BLaER1 (cell line): Measurements from ENCODE around the gene MBD5.
A peak's percentile ranks its signal among the peaks of the same experiment; 100 is the strongest.
"Not testable (repeated sequence)": the region's sequence is repeated elsewhere in the genome, so short reads cannot be mapped to it uniquely, and the experiment has no call there.

Source experiments
- H3K27ac ChIP-seq: shearing (Covaris generic); formaldehyde crosslinking; 2 replicates; pipeline ENCODE4 v1.8.1; 2022
- H3K27me3 ChIP-seq: shearing (Covaris generic); formaldehyde crosslinking; 2 replicates; pipeline ENCODE4 v1.8.1; 2022
- H3K36me3 ChIP-seq: shearing (Covaris generic); formaldehyde crosslinking; 2 replicates; pipeline ENCODE4 v1.8.1; 2022
- H3K4me1 ChIP-seq: shearing (Covaris generic); formaldehyde crosslinking; 2 replicates; pipeline ENCODE4 v1.8.1; 2022
- H3K4me2 ChIP-seq: shearing (Covaris generic); formaldehyde crosslinking; 2 replicates; pipeline ENCODE4 v1.8.1; 2022
- H3K4me3 ChIP-seq: shearing (Covaris generic); formaldehyde crosslinking; 2 replicates; pipeline ENCODE4 v1.8.1; 2022
- H3K9ac ChIP-seq: shearing (Covaris generic); formaldehyde crosslinking; 2 replicates; pipeline ENCODE4 v1.8.1; 2022
- H3K9me3 ChIP-seq: shearing (Covaris generic); formaldehyde crosslinking; 2 replicates; pipeline ENCODE4 v1.8.1; 2022
- H4K20me1 ChIP-seq: shearing (Covaris generic); formaldehyde crosslinking; 2 replicates; pipeline ENCODE4 v1.8.1; 2022
- Cebpa-rat ChIP-seq: shearing (Covaris generic); IDR thresholded peaks from 2 replicates; pipeline ENCODE4 v1.8.1; 2022

The MBD5 gene

DNA sequence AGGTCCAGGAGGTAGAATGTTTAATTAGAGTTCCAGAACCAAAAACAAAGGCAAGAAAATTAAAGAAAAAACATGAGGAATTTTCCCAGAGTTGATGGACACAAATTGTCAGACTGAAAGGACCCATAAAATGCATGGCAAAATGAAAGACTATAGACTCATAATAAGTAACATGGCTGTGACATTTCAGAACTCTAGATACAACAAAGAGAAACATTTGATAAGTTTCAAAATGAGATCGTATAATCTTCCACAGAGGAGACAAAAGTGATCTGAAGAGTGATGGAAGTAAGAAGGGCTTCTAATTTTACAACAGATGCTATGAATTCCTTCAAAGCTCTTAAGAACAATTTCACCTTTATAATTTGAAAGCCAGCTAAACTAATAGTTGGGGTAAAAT lies 20.8 kb upstream of the MBD5 start:
- H3K27ac ChIP-seq, result no peak overlapping the region
- H3K9ac ChIP-seq, result no peak overlapping the region

DNA sequence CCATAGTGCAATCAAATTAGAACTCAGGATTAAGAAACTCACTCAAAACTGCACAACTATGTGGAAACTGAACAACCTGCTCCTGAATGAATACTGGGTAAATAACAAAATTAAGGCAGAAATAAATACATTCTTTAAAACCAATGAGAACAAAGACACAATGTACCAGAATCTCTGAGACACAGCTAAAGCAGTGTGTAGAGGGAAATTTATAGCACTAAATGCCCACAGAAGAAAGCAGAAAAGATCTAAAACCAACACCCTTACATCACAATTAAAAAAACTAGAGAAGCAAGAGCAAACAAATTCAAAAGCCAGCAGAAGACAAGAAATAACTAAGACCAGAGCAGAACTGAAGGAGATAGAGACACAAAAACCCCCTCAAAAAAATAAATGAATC lies 18.5 kb upstream of the MBD5 start:
- H3K4me1 ChIP-seq, H3K4me3 ChIP-seq, H3K9ac ChIP-seq, H3K27me3 ChIP-seq, H3K4me2 ChIP-seq, H3K27ac ChIP-seq: not testable (repeated sequence)
- Histone ChIP-seq H4K20me1 (peaks cover 53% of the 10 kb centered on the region), H3K9me3 (peaks cover 66% of the 10 kb centered on the region), H3K36me3 (peaks cover 28% of the 10 kb centered on the region)

More for the DNA sequence above, 20.8 kb upstream of the MBD5 start:
- H3K9me3 ChIP-seq, result peaks cover 62% of the 10 kb centered on the region
- TF ChIP-seq Cebpa-rat, result no peak
- no peaks in the 10 kb centered on the region for H3K27me3 ChIP-seq
- H4K20me1 ChIP-seq, result peaks cover 37% of the 10 kb centered on the region
- H3K4me2 ChIP-seq, result no peak overlapping the region
- H3K4me1 ChIP-seq, result no peaks in the 10 kb centered on the region
- peaks cover 27% of the 10 kb centered on the region for H3K36me3 ChIP-seq
- H3K4me3 ChIP-seq, result no peak overlapping the region

DNA sequence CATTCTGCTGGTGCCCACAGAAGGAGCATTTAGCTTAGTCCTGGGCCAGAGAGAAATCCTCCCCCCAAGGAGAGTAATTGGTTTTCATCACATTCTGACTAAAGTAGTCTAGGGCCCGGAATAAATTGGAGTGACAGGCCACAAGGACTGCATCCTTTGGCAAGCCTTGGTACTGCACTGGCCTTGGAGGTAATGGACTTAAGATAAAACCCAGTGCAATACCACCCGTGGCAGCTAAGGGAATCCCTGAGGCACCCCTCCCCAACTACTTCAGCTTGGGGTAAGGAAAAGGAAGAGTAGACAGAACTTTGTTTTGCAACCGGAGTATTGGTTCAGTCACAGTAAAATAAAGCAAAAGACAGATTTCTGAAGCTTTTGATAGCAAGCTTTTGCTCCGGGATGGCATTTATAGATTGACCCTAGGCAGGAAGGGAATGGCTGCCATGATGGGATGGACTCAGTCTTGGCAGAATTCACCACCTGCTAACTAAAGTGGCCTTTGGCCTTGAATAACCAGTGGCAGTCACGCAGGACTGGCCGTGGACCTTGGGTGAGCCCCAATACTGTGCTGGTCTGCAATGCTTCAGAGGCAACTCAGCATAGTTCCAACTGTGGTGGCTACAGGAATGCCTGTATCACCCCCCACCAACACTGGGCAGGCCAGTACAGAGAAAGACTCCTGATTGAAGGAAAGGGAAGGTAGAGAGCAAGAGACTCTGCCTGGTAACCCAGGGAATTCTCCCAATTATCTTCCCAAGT lies 14.5 kb upstream of the MBD5 start:
- peaks cover 54% of the 10 kb centered on the region; the same call in 1 of the 2 replicates for H4K20me1 ChIP-seq
- H3K27ac ChIP-seq, result no peak overlapping the region
- H3K9ac ChIP-seq, result no peak overlapping the region
- no peaks in the 10 kb centered on the region for H3K4me1 ChIP-seq
- H3K9me3 ChIP-seq, result peaks cover 83% of the 10 kb centered on the region
- H3K36me3 ChIP-seq, result peaks cover 24% of the 10 kb centered on the region
- H3K27me3 ChIP-seq, result no peaks in the 10 kb centered on the region
- H3K4me2 ChIP-seq, result no peak overlapping the region
- no peak for TF ChIP-seq Cebpa-rat
- no peak overlapping the region for H3K4me3 ChIP-seq

DNA sequence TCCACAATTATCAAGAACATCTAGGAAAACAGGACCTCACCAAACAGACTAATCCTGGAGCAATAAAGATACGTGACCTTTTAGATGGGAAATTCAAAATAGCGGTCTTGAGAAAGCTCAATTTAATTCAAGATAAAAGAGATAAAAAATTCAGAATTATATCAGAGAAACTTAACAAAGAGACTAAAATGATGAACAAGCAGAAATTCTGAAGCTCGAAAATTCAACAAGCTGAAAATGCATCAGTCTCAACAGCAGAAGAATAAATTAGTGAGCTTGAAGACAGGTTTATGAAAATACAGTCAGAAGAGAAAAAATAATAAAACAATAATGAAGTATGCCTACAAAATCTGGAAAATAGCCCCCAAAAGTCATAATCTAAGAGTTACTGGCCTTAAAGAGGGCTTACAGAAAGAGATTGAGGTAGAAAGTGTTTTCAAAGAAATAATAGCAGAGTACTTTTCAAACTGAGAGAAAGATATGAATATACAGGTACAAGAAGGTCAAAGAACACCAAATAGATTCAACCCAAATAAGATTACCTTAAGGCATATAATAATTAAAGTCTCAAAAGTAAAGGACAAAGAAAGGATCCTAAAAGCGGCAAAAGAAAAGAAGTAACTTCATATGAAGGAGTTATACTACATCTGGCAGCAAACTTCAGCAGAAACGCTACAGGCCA lies 13.5 kb upstream of the MBD5 start:
- TF ChIP-seq Cebpa-rat, result no peak
- peaks cover 74% of the 10 kb centered on the region for H3K9me3 ChIP-seq
- H3K4me3 ChIP-seq, result no peak overlapping the region

DNA sequence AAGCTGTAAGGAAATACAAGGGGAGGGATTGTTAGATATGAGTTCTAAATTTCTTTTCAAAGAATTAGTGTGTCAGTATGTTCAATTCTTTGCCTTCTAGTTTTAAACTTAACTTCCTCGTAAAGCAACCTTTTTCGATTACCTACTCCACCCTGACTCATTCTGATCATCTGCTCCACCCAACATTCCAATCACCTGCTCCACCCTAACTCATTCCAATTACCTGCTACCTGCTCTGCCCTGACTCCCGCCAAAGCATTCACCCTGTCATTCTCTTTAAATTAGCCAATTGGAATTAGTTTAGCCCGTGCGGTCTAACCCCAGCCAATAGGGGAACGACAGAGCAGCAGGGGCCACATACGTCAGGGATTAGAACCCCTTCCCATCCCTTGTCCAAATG lies 12.5 kb upstream of the MBD5 start:
- H3K27ac ChIP-seq, H3K4me1 ChIP-seq, H3K27me3 ChIP-seq, H3K4me2 ChIP-seq, H3K4me3 ChIP-seq, H3K9ac ChIP-seq: not testable (repeated sequence)
- Histone ChIP-seq H4K20me1 (peaks cover 59% of the 10 kb centered on the region; the same call in 1 of the 2 replicates), H3K36me3 (peaks cover 24% of the 10 kb centered on the region), H3K9me3 (peaks cover 63% of the 10 kb centered on the region)

More for the DNA sequence above, 13.5 kb upstream of the MBD5 start:
- peaks cover 24% of the 10 kb centered on the region for H3K36me3 ChIP-seq
- H3K27ac ChIP-seq, result no peak overlapping the region
- no peaks in the 10 kb centered on the region for H3K27me3 ChIP-seq
- no peak overlapping the region for H3K9ac ChIP-seq
- H3K4me2 ChIP-seq, result no peak overlapping the region
- no peaks in the 10 kb centered on the region for H3K4me1 ChIP-seq
- H4K20me1 ChIP-seq, result peaks cover 52% of the 10 kb centered on the region; the same call in 1 of the 2 replicates

DNA sequence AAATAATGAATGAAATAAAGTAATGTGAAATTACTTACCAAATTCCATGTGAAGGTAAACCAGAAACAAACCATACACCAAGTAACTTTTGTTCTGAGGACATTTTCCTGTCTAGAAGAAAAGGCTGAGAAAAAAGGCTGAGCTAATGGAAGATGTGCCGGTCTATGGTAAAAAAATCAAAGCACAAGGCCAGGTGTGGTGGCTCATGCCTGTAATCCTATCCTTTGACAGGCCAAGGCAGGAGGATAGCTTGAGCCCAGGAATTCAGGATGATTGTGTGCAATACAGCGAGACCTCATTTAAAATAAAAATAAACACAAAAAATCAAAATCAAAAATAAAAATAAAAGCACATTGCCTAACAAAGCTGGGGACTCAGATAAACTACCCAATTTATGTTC lies 7.0 kb upstream of the MBD5 start:
- Histone ChIP-seq H4K20me1 (peaks cover 80% of the 10 kb centered on the region), H3K27ac (no peak overlapping the region), H3K36me3 (peaks cover 10% of the 10 kb centered on the region; the same call in 1 of the 2 replicates), H3K9ac (no peak overlapping the region), H3K27me3 (no peaks in the 10 kb centered on the region), H3K4me2 (no peak overlapping the region), H3K4me1 (peaks cover 9% of the 10 kb centered on the region), H3K9me3 (peaks cover 12% of the 10 kb centered on the region), H3K4me3 (no peak overlapping the region)
- no peak for TF ChIP-seq Cebpa-rat

DNA sequence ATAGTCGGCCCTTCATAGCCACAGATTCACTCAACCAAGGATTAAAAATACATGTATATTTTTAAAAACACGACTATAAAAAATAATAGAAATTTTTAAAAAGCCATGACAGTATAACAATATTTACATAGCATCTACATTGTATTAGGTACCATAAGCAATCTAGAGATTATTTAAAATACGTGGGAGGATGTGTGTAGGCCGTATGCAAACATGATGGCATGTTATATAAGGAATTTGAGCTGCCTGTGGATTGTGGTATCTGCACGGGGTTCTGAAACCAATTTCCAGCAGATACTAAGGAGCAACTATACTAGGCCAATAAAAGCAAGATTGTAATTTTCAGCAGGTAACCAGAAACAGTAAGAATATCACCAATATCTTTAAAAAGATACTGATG lies 6.3 kb upstream of the MBD5 start:
- Histone ChIP-seq H3K27ac (no peak overlapping the region), H4K20me1 (peaks cover 80% of the 10 kb centered on the region), H3K4me1 (peaks cover 16% of the 10 kb centered on the region), H3K9me3 (peaks cover 6% of the 10 kb centered on the region), H3K9ac (no peak overlapping the region), H3K4me3 (no peak overlapping the region), H3K4me2 (no peak overlapping the region), H3K27me3 (no peaks in the 10 kb centered on the region), H3K36me3 (peaks cover 10% of the 10 kb centered on the region; the same call in 1 of the 2 replicates)
- no peak for TF ChIP-seq Cebpa-rat

DNA sequence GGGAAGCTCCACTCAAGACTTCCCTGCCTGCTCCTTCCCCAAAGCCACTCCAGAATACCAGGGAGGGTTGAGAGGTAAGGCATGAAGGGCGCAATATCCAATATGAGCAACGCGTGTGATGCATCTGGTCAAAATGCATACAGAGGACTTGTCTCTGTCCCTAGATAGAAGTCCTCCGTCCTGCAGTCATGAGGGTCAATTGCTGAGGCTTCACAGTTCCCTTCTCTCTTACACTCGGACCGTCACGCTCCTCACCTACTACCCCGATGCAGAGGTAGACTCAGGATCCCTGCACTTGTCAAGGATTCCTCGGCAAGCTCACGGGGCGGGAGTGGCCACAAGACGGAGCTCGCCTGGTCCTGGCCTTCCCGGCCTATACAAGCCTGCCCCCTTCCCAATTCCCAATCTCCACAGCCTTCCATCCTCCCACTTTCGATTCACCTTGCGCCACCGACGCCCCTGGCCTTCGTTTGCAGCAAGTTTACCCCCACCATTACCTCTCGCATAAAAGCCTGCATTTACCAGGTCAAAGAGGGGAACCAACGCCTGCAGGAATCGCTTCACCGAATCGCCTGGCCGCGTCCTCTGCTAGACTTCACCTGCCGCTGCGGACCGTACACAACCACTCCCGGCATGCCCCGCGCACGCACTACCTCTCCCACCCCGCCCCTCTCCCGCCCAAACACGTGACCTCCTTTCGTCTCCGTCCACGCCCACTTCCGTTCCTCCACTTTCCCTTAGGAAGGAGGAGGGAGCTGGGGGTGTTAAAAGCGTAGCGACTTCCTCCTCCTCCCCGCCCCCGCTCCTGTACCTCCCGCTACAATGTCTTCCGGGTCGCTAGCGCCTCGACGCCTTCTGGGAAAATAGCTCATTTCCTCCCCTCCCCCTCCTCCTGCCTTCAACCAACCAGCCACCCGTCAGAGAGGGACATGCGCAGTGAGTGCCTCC lies 506 bp upstream of the MBD5 start, which contains the start of gene ORC4:
Gene ORC4 (minus strand): TSS at position 627 of the 948 bp plus-strand sequence. CDS start 44,779 bp downstream, outside the sequence.
- H3K4me1 ChIP-seq, result peaks cover 41% of the 10 kb centered on the region
- H3K9ac ChIP-seq, result peak within 1 kb of the TSS; percentile 87
- TF ChIP-seq Cebpa-rat, result no peak
- H4K20me1 ChIP-seq, result peaks cover 61% of the 10 kb centered on the region
- no peaks in the 10 kb centered on the region for H3K27me3 ChIP-seq
- H3K27ac ChIP-seq, result peak within 1 kb of the TSS; percentile 90
- H3K36me3 ChIP-seq, result peaks cover 10% of the 10 kb centered on the region; the same call in 1 of the 2 replicates
- no peaks in the 10 kb centered on the region for H3K9me3 ChIP-seq
- peak within 1 kb of the TSS; percentile 82 for H3K4me3 ChIP-seq
- peak within 1 kb of the TSS; percentile 94 for H3K4me2 ChIP-seq

DNA sequence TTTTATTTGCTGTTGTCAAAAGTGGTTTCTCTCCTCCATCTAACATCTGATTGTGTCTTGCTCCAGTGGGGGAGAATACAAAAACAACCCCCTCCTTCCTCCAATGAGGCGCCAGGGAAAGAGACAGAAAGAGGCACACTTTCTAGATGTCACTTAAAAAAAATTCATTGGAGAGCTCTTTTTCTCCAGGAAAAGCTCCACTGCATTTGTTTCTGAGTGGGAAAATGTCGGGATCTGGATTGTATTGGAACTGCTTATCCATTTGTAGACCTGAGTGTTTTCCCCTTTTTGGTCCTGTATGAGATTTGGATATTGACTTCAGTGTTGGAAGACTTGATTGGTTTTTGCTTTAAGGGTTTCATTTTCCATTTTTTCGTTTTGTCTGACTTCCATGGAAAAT lies 995 bp downstream of the MBD5 start:
- peak overlapping the region; percentile 87 for H3K9ac ChIP-seq
- H3K27ac ChIP-seq, result peak overlapping the region; percentile 90; the same call in 1 of the 2 replicates
- H3K4me3 ChIP-seq, result peak overlapping the region; percentile 82

More for the DNA sequence above, 995 bp downstream of the MBD5 start:
- H3K4me2 ChIP-seq, result peak overlapping the region; percentile 77
- no peaks in the 10 kb centered on the region for H3K27me3 ChIP-seq
- no peaks in the 10 kb centered on the region for H3K9me3 ChIP-seq
- no peaks in the 10 kb centered on the region for H3K36me3 ChIP-seq
- TF ChIP-seq Cebpa-rat, result no peak
- peaks cover 41% of the 10 kb centered on the region for H3K4me1 ChIP-seq
- peaks cover 54% of the 10 kb centered on the region for H4K20me1 ChIP-seq
